Measurements from ENCODE around the gene AGBL4. TPM values are rescaled to one million over a fixed set of nuclear protein-coding genes. Genes with fewer than 3 reads are reported as not detected.

AGBL4 gene
- total and polyA plus RNA-seq, 2 donors: 0.18 to 0.24 TPM

DNA sequence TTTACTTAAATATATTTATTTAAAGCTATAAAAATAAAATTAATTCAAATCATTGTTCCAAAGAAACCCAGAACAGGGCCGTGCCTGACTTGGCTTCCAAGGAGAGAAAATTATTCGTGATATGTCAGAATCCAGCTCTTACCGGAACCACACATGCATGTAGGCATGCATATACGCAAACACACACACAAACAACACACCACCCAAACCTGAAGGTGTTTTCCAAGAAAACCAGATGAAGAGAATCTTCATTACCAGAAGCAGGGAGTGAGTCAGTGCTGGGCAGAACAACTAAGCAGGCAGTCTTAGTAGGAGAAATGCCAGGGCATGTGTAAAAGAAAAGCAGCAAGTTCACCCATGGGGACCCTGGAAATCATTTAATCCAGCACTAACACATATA, 815.0 kb downstream of the AGBL4 start:
- Histone ChIP-seq H3K4me3 (ENCODE audit: low read length in 2 of 2) (no peak overlapping the region), H3K27ac (ENCODE audit: low read depth in 1 of 2, low read length in 1 of 2) (no peak overlapping the region), H3K4me1 (ENCODE audit: control insufficient read depth in 2 of 2, insufficient read depth in 2 of 2, low read length in 2 of 2) (no peaks in the 10 kb centered on the region), H3K27me3 (ENCODE audit: control insufficient read depth in 2 of 2, insufficient read depth in 1 of 2, low read length in 1 of 2) (no peaks in the 10 kb centered on the region), H3K9me3 (ENCODE audit: control insufficient read depth in 2 of 2, insufficient read depth in 1 of 2, low read length in 1 of 2) (no peaks in the 10 kb centered on the region), H3K36me3 (ENCODE audit: control insufficient read depth in 2 of 2, insufficient read depth in 2 of 2, low read length in 1 of 2) (no peaks in the 10 kb centered on the region)
- DNase-seq (ENCODE audit: low read depth in 6 of 9, low spot score in 9 of 9): no peak
- 94% methylated on average over 4 of the region's 4 CpGs for WGBS

DNA sequence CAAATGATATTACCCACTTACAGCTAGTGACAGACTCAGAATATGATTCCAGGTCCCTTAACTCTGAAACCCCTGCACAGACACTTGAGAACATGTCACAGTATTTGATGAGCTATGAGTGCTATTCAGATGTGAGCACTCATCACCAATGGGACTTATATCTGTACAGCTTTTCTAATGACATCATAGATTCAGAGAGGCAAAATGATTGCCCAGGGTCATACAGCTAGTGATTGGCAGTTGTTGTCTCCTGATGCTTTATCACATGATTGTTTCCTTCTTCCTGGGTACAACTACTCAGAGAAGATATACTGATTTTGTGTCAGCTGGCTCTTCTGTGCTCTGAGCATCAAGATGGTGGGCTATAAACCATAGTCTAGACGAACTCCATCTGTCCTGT, 819.0 kb downstream of the AGBL4 start:
- Histone ChIP-seq H3K9me3 (ENCODE audit: control insufficient read depth in 2 of 2, insufficient read depth in 1 of 2, low read length in 1 of 2) (peaks cover 0 to 3% of the 10 kb centered on the region in 2 donors), H3K27me3 (ENCODE audit: control insufficient read depth in 2 of 2, insufficient read depth in 1 of 2, low read length in 1 of 2) (no peaks in the 10 kb centered on the region), H3K27ac (ENCODE audit: low read depth in 1 of 2, low read length in 1 of 2) (no peak overlapping the region), H3K4me1 (ENCODE audit: control insufficient read depth in 2 of 2, insufficient read depth in 2 of 2, low read length in 2 of 2) (no peaks in the 10 kb centered on the region), H3K36me3 (ENCODE audit: control insufficient read depth in 2 of 2, insufficient read depth in 2 of 2, low read length in 1 of 2) (no peaks in the 10 kb centered on the region), H3K4me3 (ENCODE audit: low read length in 2 of 2) (no peak overlapping the region)
- DNase-seq (ENCODE audit: low read depth in 6 of 9, low spot score in 9 of 9): no peak
- 53% methylated on average over 1 of the region's 1 CpG for WGBS

DNA sequence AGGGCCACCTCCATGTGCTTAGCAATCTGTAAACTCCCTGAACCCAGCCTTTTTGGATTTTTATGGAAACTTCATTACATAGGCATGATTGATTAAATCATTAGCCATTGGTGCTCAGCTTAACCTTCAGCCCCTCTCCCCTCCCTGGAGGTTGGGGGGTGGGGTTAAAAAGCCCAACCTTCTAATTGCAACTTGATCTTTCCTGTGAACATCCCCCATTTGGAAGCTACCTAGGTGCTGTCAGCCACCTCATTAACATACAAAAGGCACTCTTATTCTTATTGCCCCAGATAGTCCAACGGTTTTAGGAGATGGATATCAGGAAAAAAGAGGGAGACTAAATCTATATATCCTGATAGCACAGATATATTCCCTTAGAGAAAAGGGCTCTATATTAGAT, 823.0 kb downstream of the AGBL4 start:
- DNase-seq (ENCODE audit: low read depth in 6 of 9, low spot score in 9 of 9): no peak
- no peaks in the 10 kb centered on the region for H3K27me3 ChIP-seq (ENCODE audit: control insufficient read depth in 2 of 2, insufficient read depth in 1 of 2, low read length in 1 of 2)
- WGBS: 27% methylated on average over 1 of the region's 1 CpG
- no peak overlapping the region for H3K4me3 ChIP-seq (ENCODE audit: low read length in 2 of 2)
- peaks cover 0 to 14% of the 10 kb centered on the region in 2 donors for H3K9me3 ChIP-seq (ENCODE audit: control insufficient read depth in 2 of 2, insufficient read depth in 1 of 2, low read length in 1 of 2)
- H3K27ac ChIP-seq (ENCODE audit: low read depth in 1 of 2, low read length in 1 of 2): no peak overlapping the region
- H3K4me1 ChIP-seq (ENCODE audit: control insufficient read depth in 2 of 2, insufficient read depth in 2 of 2, low read length in 2 of 2): no peaks in the 10 kb centered on the region
- H3K36me3 ChIP-seq (ENCODE audit: control insufficient read depth in 2 of 2, insufficient read depth in 2 of 2, low read length in 1 of 2): no peaks in the 10 kb centered on the region

DNA sequence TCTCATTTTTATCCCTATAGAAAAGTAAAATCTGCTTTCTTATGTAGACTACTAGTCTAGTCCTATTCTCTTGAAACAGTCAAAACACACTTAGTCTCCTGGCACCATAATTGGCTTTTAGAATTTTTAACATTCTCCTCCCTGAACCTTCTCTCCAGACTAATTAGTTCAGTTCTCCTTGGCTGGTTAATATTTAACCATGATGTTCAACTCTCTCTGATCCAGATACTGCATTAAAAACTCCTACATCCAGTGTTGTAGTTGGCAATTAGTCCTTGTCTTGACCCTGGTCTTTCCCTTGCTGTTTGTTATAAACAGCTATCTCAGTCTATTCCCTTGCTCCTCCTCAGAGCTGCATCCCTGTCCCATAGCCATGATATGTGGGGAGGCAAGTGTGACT, 824.2 kb downstream of the AGBL4 start:
- no peaks in the 10 kb centered on the region for H3K4me1 ChIP-seq (ENCODE audit: control insufficient read depth in 2 of 2, insufficient read depth in 2 of 2, low read length in 2 of 2)
- H3K9me3 ChIP-seq (ENCODE audit: control insufficient read depth in 2 of 2, insufficient read depth in 1 of 2, low read length in 1 of 2): peaks cover 0 to 14% of the 10 kb centered on the region in 2 donors
- no peak overlapping the region for H3K4me3 ChIP-seq (ENCODE audit: low read length in 2 of 2)
- H3K27me3 ChIP-seq (ENCODE audit: control insufficient read depth in 2 of 2, insufficient read depth in 1 of 2, low read length in 1 of 2): no peaks in the 10 kb centered on the region
- H3K27ac ChIP-seq (ENCODE audit: low read depth in 1 of 2, low read length in 1 of 2): no peak overlapping the region
- H3K36me3 ChIP-seq (ENCODE audit: control insufficient read depth in 2 of 2, insufficient read depth in 2 of 2, low read length in 1 of 2): no peaks in the 10 kb centered on the region
- no peak for DNase-seq (ENCODE audit: low read depth in 6 of 9, low spot score in 9 of 9)

DNA sequence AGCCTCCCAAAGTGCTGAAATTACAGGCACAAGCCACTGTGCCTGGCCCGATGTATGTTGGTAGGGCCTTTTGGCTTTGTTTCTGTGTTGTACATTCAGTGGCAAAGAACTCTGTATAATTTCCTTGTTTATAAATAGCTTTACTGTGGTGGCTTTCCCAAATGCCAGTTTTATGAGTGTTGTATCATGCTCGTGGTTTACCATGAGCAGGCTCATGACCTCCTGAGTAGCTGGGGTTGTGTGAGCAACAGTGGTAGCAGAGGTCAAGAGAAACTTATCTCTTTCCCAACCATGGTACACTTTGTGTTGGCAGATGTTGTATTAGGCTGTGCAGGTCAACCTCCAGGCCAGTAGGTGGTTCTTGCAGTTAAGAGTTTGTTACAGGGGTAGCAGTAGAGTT, 826.7 kb downstream of the AGBL4 start:
- H3K9me3 ChIP-seq (ENCODE audit: control insufficient read depth in 2 of 2, insufficient read depth in 1 of 2, low read length in 1 of 2): peaks cover 0 to 14% of the 10 kb centered on the region in 2 donors
- DNase-seq (ENCODE audit: low read depth in 6 of 9, low spot score in 9 of 9): no peak
- no peak overlapping the region for H3K4me3 ChIP-seq (ENCODE audit: low read length in 2 of 2)
- no peak overlapping the region for H3K27ac ChIP-seq (ENCODE audit: low read depth in 1 of 2, low read length in 1 of 2)
- H3K4me1 ChIP-seq (ENCODE audit: control insufficient read depth in 2 of 2, insufficient read depth in 2 of 2, low read length in 2 of 2): no peaks in the 10 kb centered on the region
- WGBS: 93% methylated on average over 2 of the region's 2 CpGs
- no peaks in the 10 kb centered on the region for H3K36me3 ChIP-seq (ENCODE audit: control insufficient read depth in 2 of 2, insufficient read depth in 2 of 2, low read length in 1 of 2)
- H3K27me3 ChIP-seq (ENCODE audit: control insufficient read depth in 2 of 2, insufficient read depth in 1 of 2, low read length in 1 of 2): no peaks in the 10 kb centered on the region

DNA sequence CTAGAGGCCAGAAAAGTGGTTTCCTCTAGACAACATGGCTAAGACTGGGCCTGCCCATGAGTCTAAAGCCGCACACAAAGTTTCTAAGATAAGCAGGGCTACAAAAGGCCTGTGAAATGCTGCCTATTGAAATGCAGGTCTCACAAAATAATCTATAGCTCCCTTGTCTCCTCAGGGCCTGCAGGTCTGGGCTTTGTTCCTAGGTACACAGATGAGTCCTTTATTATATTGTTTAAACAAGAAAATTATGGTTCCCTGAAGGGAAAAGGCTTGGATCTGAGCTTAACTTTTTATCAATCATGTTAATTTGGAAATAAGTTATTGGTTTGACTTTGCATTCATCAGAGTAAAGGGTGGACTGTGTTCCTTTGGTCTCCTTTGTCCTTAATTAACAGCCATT, 833.6 kb downstream of the AGBL4 start:
- WGBS: 86% methylated on average over 1 of the region's 1 CpG
- no peak for DNase-seq (ENCODE audit: low read depth in 6 of 9, low spot score in 9 of 9)
- H3K9me3 ChIP-seq (ENCODE audit: control insufficient read depth in 2 of 2, insufficient read depth in 1 of 2, low read length in 1 of 2): no peaks in the 10 kb centered on the region
- no peak overlapping the region for H3K4me3 ChIP-seq (ENCODE audit: low read length in 2 of 2)
- H3K27me3 ChIP-seq (ENCODE audit: control insufficient read depth in 2 of 2, insufficient read depth in 1 of 2, low read length in 1 of 2): no peaks in the 10 kb centered on the region
- H3K4me1 ChIP-seq (ENCODE audit: control insufficient read depth in 2 of 2, insufficient read depth in 2 of 2, low read length in 2 of 2): no peaks in the 10 kb centered on the region
- H3K36me3 ChIP-seq (ENCODE audit: control insufficient read depth in 2 of 2, insufficient read depth in 2 of 2, low read length in 1 of 2): no peaks in the 10 kb centered on the region
- H3K27ac ChIP-seq (ENCODE audit: low read depth in 1 of 2, low read length in 1 of 2): no peak overlapping the region

DNA sequence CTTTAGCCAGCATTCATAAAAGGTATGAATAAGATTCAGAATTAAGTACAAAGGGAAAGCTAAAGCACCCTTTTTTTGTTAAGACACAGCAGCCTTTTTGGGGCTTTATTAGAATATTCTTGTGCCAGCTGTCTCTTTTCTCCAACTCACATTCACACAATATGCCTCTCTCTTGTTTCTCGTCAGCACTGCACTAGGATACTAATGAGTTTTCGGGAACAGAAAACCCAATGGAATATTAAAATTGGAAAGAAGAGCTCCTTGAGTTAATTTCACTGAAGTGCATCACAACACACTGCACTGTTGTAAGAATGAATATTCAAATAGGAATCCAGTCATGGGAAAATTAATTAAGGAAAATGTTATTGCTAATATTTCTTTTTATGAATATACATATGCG, 836.7 kb downstream of the AGBL4 start:
- no peaks in the 10 kb centered on the region for H3K27me3 ChIP-seq (ENCODE audit: control insufficient read depth in 2 of 2, insufficient read depth in 1 of 2, low read length in 1 of 2)
- H3K27ac ChIP-seq (ENCODE audit: low read depth in 1 of 2, low read length in 1 of 2): no peak overlapping the region
- H3K4me3 ChIP-seq (ENCODE audit: low read length in 2 of 2): no peak overlapping the region
- no peak for DNase-seq (ENCODE audit: low read depth in 6 of 9, low spot score in 9 of 9)
- H3K4me1 ChIP-seq (ENCODE audit: control insufficient read depth in 2 of 2, insufficient read depth in 2 of 2, low read length in 2 of 2): no peaks in the 10 kb centered on the region
- H3K9me3 ChIP-seq (ENCODE audit: control insufficient read depth in 2 of 2, insufficient read depth in 1 of 2, low read length in 1 of 2): no peaks in the 10 kb centered on the region
- H3K36me3 ChIP-seq (ENCODE audit: control insufficient read depth in 2 of 2, insufficient read depth in 2 of 2, low read length in 1 of 2): no peaks in the 10 kb centered on the region
- WGBS: 95% methylated on average over 3 of the region's 3 CpGs

DNA sequence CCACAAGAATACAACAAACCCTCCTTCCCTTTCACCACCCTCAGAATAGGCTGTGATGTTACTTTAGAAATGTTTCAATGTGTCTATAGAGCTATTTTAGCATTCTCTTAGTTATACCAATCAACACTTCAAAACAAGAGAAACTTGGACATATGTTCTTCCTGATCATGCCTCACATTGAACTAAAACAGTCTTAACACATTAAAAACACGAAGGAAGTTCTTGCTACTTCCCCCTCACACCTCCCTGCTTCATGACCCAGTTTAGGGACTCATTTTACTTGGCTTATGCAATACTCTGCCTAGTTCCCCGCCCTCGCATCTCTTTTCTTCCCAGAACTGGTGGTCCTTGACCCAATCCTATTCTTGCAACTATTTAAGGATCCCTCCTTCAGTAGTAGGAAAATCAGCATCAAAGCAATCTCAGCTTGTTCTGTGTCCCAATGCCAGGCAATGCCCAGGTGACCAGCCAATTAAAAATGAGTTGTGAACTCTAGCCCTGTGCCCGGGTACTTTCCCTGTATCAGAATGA, 838.2 kb downstream of the AGBL4 start:
- 87% methylated on average over 4 of the region's 4 CpGs for WGBS

DNA sequence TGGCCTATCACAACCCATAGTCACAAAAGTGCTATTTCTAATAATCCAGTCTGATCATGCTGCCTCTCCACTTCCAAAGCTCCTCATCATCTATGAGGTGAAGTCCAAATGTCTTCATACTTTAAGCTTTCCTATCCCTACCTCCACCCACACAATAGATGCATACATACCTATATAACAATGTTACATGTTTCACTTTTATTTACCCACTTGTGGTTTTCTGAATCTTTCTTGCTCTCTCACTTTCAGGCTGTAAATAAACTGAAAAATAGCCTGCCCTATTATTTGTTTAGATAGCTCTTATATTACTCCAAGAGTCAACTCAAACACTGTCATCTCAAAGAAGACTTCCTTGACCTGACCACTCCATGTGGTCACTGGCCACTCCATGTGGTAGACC, 840.3 kb downstream of the AGBL4 start:
- H3K27me3 ChIP-seq (ENCODE audit: control insufficient read depth in 2 of 2, insufficient read depth in 1 of 2, low read length in 1 of 2): no peaks in the 10 kb centered on the region

More for the DNA sequence above, 838.2 kb downstream of the AGBL4 start:
- no peak overlapping the region for H3K4me3 ChIP-seq (ENCODE audit: low read length in 2 of 2)
- no peaks in the 10 kb centered on the region for H3K27me3 ChIP-seq (ENCODE audit: control insufficient read depth in 2 of 2, insufficient read depth in 1 of 2, low read length in 1 of 2)
- no peak for DNase-seq (ENCODE audit: low read depth in 6 of 9, low spot score in 9 of 9)
- H3K4me1 ChIP-seq (ENCODE audit: control insufficient read depth in 2 of 2, insufficient read depth in 2 of 2, low read length in 2 of 2): no peaks in the 10 kb centered on the region
- H3K36me3 ChIP-seq (ENCODE audit: control insufficient read depth in 2 of 2, insufficient read depth in 2 of 2, low read length in 1 of 2): no peaks in the 10 kb centered on the region
- no peaks in the 10 kb centered on the region for H3K9me3 ChIP-seq (ENCODE audit: control insufficient read depth in 2 of 2, insufficient read depth in 1 of 2, low read length in 1 of 2)
- no peak overlapping the region for H3K27ac ChIP-seq (ENCODE audit: low read depth in 1 of 2, low read length in 1 of 2)

DNA sequence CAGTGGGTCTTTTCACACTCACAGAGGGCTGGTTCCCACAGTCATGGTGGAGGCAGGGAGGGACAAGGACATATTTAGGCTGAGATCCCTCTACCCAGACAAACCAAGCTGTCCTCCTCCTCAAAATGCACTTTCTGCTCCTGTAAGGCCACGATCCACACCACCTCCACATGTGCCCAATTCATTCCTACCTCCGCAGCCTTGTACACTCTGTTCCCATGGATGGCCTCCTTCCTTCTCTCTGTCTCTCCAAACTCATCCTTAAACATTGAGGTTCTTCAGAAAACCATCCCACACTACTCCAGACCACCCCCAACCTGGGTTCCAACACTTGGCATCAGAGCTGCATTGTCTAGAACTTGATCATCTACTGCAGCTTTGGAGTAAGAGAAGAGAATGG, 842.7 kb downstream of the AGBL4 start:
- no peaks in the 10 kb centered on the region for H3K9me3 ChIP-seq (ENCODE audit: control insufficient read depth in 2 of 2, insufficient read depth in 1 of 2, low read length in 1 of 2)
- WGBS: 85% methylated on average over 2 of the region's 2 CpGs
- H3K4me1 ChIP-seq (ENCODE audit: control insufficient read depth in 2 of 2, insufficient read depth in 2 of 2, low read length in 2 of 2): no peaks in the 10 kb centered on the region
- H3K27me3 ChIP-seq (ENCODE audit: control insufficient read depth in 2 of 2, insufficient read depth in 1 of 2, low read length in 1 of 2): no peaks in the 10 kb centered on the region
- H3K4me3 ChIP-seq (ENCODE audit: low read length in 2 of 2): no peak overlapping the region
- H3K36me3 ChIP-seq (ENCODE audit: control insufficient read depth in 2 of 2, insufficient read depth in 2 of 2, low read length in 1 of 2): no peaks in the 10 kb centered on the region
- DNase-seq (ENCODE audit: low read depth in 6 of 9, low spot score in 9 of 9): no peak
- H3K27ac ChIP-seq (ENCODE audit: low read depth in 1 of 2, low read length in 1 of 2): no peak overlapping the region

More for the DNA sequence above, 840.3 kb downstream of the AGBL4 start:
- Histone ChIP-seq H3K9me3 (ENCODE audit: control insufficient read depth in 2 of 2, insufficient read depth in 1 of 2, low read length in 1 of 2) (no peaks in the 10 kb centered on the region), H3K4me3 (ENCODE audit: low read length in 2 of 2) (no peak overlapping the region), H3K36me3 (ENCODE audit: control insufficient read depth in 2 of 2, insufficient read depth in 2 of 2, low read length in 1 of 2) (no peaks in the 10 kb centered on the region), H3K4me1 (ENCODE audit: control insufficient read depth in 2 of 2, insufficient read depth in 2 of 2, low read length in 2 of 2) (no peaks in the 10 kb centered on the region), H3K27ac (ENCODE audit: low read depth in 1 of 2, low read length in 1 of 2) (no peak overlapping the region)
- DNase-seq (ENCODE audit: low read depth in 6 of 9, low spot score in 9 of 9): no peak
